Measurements from ENCODE around the gene SPI1.
"Not testable (repeated sequence)": the region's sequence is repeated elsewhere in the genome, so short reads cannot be mapped to it uniquely, and the experiment has no call there.

The SPI1 gene

DNA sequence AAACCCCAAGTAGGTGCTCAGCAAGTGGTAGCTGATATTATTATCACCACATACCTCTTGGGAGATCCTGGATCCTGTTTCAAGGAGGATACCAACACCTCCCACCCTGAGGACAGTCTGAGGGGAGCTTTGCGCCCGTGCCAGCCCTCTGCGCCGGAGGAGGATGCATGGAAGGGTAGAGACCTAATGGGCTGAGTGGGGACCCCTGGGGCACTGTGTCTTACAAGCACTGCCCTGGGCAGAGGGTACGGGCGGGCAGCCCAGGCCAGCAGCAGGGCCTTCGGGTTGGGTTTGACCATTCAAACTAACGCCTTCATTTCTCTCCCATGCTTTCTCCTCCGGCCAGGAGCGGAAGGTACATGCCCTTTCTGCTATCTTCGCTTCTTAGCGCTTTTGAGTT lies 52.1 kb downstream of the SPI1 start:
- DNase-seq (ENCODE audit: low read depth in 2 of 2) = no peak

- DNase-seq (ENCODE audit: low read depth in 2 of 2) = no peak
Measured at GRCh38 chr11:47325271-47326041, 52.9 kb downstream of the SPI1 start.

- no peak for DNase-seq (ENCODE audit: low read depth in 2 of 2)
Measured at GRCh38 chr11:47324520-47324919, 53.8 kb downstream of the SPI1 start.

DNA sequence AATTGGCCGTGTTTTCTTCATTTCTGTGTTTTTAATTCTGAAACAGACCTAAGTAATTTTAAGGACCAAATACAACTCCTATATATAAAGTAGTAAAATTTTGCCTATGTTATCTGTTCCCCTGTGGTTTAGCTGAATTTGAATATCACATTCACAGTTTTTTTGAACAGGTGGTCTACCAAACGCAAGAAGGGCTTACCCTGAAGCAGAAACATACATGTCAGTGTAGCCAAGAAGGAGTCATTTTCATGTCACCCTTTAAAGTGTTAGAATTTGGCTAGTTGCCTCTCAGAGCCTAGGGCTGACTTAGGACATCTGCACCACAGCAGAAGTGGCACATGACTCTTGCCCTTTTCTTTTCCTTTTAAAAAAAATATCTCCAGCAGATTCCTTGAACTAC lies 60.2 kb downstream of the SPI1 start:
- no peak for DNase-seq (ENCODE audit: low read depth in 2 of 2)

DNA sequence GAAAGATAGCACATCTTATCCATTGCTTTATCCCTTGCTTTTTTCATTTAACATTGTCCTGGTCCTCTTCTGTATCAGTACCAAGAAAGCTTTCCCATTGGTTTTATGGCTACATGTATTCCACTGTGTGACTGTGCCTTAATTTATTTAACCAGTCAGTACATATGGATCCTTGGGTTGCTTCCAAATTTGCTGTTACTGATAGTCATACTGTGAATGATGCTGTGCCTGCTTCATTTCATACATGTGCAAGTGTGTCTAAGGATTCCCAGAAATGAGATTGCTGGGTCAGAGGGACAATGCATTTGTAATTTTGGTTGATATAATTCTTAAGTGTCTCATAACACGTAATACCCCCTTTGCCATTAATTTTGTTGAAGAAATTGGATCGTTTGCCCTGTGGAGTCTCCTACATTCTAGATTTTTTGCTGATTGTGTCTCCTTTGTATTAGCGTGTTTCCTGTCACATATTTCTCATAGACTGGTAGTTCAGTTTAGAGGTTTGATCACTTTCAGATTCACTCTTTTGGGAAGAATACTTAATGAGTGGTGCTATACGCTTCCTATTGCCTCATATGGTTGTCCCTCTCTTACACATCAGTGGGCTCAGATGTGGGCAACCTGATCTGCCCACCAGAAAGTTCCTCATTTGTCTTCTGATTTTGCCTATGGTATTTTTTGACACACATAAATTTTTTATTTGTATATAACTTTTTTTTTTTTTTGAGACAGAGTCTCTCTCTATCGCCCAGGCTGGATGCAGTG lies 61.1 kb downstream of the SPI1 start:
- no peak for DNase-seq (ENCODE audit: low read depth in 2 of 2)

DNA sequence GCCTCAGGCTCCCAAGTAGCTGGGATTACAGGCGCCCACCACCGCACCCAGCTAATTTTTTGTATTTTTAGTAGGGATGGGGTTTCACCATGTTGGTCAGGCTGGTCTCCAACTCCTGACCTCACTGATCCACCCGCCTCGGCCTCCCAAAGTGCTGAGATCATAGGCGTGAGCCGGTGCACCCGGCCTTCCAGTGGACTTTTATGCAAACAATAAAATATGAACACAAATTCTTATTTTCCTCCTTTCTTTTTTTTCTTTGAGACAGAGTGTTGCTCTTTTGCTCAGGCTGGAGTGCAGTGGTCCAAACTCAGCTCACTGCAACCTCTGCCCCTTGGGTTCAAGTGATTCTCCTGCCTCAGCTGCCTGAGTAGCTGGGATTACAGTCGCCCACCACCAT lies 61.8 kb downstream of the SPI1 start:
- DNase-seq (ENCODE audit: low read depth in 2 of 2) = not testable (repeated sequence)

DNA sequence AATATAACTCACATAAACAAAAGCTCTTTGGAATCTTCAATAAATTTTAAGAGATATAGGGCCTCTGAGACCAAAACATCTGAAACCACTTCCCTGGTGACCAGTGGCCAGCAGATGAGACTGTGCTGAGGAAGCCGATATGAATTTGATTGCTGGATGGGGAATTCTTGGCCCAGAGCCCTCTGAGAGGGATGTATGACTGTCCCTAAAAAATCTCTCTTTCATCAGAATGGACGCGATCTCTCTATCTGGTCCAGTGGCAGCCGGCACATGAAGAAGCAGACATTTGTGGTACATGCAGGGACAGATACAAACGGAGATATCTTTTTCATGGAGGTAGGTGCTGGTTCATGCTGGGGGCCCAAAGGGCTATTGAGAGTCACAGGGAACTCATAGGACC lies 63.4 kb downstream of the SPI1 start:
- no peak for DNase-seq (ENCODE audit: low read depth in 2 of 2)

- DNase-seq (ENCODE audit: low read depth in 2 of 2) = no peak
Measured at GRCh38 chr11:47308050-47308823, 70.1 kb downstream of the SPI1 start.

DNA sequence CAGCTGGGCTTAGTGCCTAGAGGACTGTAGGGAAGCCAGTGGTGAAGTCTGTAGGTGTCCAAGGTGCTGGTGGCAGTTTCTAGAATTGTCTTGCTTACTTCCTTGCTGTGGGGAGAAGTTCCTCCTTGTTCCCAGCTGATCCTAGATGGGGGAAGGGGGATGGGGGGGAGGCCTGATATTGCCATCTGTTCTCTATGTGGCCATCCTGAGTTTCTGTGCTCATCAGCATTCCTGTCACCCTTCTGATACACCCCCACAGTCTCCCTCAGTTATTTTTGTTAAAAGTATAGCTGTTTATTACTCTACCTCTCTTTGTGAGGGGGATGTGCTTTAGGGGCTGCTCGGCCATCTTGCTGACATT lies 71.9 kb downstream of the SPI1 start:
- no peak for DNase-seq (ENCODE audit: low read depth in 2 of 2)

DNA sequence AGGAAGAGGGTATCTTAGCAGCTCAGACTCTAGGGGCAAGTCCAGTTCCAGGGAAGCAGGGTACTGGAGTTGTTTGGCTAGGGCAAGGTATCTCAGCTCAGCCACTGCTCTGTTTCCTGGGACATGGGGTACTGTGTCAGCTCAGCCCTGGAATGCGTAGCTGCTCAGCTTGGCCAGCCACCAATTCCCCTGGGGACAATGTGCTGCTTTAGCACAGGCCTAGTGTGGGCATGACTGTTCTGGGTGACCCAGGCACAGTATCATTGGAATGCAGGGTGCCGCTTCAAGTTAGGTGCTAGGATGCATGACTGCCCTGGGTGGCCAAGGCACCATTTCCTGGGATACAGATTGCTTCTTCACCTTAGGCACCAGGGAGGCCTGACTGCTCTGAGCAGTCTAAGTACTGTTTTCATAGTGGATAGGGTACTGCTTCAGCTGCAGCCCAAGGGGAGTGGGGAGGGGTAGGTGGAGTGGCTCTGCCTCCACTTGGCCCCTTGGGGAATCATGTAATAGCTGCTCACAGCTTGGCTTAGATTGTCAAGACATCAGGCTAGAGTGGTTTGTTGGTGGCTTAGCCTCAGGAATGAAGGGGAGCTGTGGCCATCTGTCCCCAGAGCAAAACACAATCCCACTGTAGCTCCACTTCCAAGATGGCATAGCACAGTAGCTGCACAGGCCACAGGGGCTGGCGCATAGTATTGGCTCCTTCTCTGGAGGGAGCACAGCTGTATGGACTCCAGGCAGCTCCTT lies 72.4 kb downstream of the SPI1 start:
- no peak for DNase-seq (ENCODE audit: low read depth in 2 of 2)

Data from activated CD8-positive, alpha-beta memory T cell treated with anti-CD3 and anti-CD28 coated beads for 4 hours (primary cell).